Fibroblast of villous mesenchyme (primary cell): ENCODE measurements around the gene QKI. TPM values are rescaled to one million over a fixed set of nuclear protein-coding genes. Genes with fewer than 3 reads are reported as not detected.
A peak's percentile ranks its signal among the peaks of the same experiment; 100 is the strongest.

ENCODE experiments used
- DNase-seq: peaks from one replicate; pipeline ENCODE4 v3.0.0-alpha.2; 2010; ENCODE audit warnings: low read depth
- H3K4me3 ChIP-seq: 2 replicates; pipeline ENCODE4 v1.5.1; 2011; ENCODE audit warnings: low read depth, mild to moderate bottlenecking, low read length
- total RNA-seq: library from RNA; depleted of rRNA; stranded (reverse); fragments of >200 nt; gene quantifications from 2 replicates; pipeline ENCODE4 v1.2.3, GENCODE V29; 2012
- TF ChIP-seq, protein P1 (sequence below): IDR thresholded peaks from 2 replicates; pipeline ENCODE4 v1.5.1; 2012; ENCODE audit warnings: low read depth, mild to moderate bottlenecking, low read length; ENCODE audit not compliant: insufficient read depth

The QKI gene
- total RNA-seq, 1 donor = 170 TPM

DNA sequence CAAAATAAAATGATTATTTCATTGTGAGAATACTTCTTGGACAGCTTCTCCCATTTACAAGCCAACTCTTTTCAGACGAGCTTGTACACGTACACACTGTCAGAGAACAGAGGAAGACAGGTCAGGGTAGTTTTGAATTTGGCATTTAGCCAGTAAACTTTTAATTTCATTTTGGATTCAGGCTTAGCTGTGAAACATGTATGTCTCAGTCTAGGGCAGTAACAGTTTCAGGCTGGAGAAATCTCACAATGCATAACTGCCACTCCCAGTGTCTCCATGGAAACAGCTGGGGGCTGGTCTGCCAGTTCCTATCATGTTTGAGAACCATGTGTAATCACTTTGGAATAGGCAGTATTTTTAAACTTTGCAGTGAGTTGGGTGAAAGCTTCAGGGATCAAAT is 22.0 kb upstream of the QKI start:
- no peak overlapping the region for H3K4me3 ChIP-seq
- TF ChIP-seq, protein P1, sequence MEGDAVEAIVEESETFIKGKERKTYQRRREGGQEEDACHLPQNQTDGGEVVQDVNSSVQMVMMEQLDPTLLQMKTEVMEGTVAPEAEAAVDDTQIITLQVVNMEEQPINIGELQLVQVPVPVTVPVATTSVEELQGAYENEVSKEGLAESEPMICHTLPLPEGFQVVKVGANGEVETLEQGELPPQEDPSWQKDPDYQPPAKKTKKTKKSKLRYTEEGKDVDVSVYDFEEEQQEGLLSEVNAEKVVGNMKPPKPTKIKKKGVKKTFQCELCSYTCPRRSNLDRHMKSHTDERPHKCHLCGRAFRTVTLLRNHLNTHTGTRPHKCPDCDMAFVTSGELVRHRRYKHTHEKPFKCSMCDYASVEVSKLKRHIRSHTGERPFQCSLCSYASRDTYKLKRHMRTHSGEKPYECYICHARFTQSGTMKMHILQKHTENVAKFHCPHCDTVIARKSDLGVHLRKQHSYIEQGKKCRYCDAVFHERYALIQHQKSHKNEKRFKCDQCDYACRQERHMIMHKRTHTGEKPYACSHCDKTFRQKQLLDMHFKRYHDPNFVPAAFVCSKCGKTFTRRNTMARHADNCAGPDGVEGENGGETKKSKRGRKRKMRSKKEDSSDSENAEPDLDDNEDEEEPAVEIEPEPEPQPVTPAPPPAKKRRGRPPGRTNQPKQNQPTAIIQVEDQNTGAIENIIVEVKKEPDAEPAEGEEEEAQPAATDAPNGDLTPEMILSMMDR = no peak
- DNase-seq = peak; percentile 48

DNA sequence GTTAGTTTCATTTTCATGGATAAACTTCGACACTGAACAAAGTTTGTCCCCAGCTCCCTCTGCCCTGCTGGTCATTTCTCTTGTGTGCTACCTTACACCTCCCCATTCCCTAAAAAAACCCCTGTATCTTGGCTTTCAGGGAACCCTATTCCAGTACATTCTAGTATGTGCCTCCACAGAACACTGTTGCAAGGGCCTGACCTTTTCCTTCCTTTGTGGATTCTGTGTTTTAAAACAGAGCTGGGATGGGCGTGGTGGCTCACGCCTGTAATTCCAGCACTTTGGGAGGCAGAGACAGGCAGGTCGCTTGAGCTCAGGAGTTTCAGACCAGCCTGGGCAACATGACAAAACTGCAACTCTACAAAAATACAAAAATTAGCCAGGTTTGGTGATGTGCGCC is 20.6 kb upstream of the QKI start:
- H3K4me3 ChIP-seq = no peak overlapping the region
- DNase-seq = no peak
- TF ChIP-seq, protein P1 = no peak

DNA sequence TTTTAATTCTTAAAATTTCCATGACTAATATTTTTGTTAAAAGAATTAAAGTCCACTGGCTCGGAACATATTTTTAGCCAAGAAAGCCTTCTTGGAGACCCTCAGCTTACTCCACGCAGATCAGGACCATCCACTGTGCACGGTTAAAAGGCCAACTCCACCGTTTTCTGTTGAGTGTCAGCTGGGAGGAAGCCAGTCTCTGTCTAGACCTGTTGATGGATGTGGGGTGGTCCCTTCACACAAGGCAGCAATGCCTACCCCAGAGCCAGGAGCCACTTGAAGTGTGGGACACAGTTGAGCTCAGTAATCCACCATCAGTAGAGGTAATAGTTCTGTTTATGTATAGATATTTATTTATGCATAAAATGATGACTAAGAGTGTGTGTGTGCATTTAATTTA is 19.9 kb upstream of the QKI start:
- no peak for DNase-seq
- TF ChIP-seq, protein P1 = no peak
- no peak overlapping the region for H3K4me3 ChIP-seq

DNA sequence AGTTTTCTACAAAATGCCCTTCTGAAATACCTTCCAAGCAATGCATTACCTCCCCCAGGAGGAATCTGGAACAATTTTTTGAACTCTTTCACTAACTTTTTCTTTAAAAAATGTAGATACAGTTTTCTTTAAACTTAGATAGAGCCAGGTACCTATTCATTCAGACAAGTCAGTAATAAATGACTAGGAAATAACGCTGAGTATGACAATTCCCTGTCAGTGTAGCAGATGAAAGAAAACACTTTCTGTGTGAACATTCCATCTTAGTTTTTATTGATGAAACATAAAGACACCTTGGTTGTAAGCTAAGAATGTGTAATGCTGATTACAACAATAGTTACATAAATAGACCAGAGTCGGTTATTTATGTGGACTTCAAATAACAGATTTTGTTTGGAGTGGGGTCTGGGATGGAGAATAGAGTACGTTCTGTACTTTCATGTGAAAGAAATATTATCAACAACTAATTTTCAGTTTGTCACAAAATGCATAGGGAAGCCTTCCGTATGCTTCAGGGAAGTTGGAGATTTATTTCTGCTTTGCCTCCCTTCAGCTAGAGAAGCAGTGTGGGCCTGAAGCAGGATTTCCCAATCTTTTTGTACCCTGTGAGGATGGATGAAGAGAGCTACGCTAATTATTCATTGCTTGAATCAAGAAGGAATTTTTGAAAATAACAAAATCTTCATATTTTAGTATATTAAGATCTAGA is 19.2 kb upstream of the QKI start:
- no peak for DNase-seq
- TF ChIP-seq, protein P1 = no peak
- H3K4me3 ChIP-seq = no peak overlapping the region

DNA sequence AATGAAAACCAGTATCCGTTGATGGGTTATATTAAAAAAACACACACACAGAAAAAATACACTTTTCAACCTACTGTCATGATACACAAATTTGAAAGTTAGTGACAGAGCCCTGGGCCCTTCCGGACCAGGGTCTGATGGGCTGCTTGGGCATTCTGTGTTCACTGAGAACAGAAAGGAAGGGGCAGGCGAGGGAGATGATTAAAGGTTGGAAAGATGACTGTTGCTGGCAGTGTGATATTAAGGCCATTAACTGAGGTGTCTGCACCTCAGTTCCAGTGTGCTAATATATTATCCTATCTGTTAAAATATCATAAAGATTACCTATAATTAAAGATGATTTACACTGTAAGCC is 18.7 kb upstream of the QKI start:
- DNase-seq = no peak
- H3K4me3 ChIP-seq = no peak overlapping the region
- TF ChIP-seq, protein P1 = no peak

DNA sequence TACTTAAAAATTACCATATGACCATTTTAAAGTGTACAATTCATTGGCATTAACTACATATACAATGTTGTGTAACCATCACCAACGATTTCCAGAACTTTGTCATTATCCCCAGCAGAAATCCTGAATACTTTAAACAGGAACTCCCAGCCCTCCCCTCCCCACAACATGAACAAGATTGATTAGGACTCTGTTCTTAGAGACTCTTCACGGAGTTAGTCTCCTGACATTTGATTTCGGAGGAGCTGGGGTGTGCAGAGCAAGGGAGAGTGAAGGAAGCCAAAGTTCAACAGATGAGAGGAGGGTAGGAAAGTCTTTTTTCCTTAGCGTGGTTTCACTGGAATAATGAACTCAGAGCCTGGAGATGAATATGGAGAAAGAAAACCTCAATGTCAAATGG is 17.2 kb upstream of the QKI start:
- TF ChIP-seq, protein P1 = no peak

DNA sequence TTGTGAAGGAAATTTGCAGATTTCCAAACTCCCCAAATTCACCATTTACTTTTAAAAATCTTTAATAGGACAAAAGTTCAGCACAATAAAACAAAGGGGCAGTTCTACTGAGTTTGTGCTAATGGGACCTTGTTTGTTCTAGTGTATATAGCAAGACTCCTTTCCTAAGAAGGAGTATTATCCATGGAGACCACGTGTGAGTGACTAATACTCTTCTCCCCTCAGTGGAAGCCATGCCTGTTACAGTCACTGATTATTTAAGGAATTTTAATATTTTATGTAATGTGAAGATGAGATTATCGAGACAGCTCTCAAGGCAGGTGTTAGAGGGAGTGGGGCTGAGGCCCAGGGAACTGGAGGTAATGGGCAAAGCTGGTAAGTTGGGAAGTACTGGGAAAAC is 16.4 kb upstream of the QKI start:
- H3K4me3 ChIP-seq = no peak overlapping the region
- TF ChIP-seq, protein P1 = no peak
- DNase-seq = no peak

More for the DNA sequence above, 17.2 kb upstream of the QKI start:
- no peak overlapping the region for H3K4me3 ChIP-seq
- DNase-seq = no peak
